GM19025 (cell line): ENCODE data around the gene HYI.
"Not testable (repeated sequence)": the region's sequence is repeated elsewhere in the genome, so short reads cannot be mapped to it uniquely, and the experiment has no call there.

Experiments used
- ATAC-seq: cut with Tn5 transposase; IDR thresholded peaks from one replicate; pipeline ENCODE4 v1.9.1; 2021; ENCODE audit warnings: mild to moderate bottlenecking, low read depth, moderate library complexity; ENCODE audit not compliant: unreplicated experiment

Gene HYI

DNA sequence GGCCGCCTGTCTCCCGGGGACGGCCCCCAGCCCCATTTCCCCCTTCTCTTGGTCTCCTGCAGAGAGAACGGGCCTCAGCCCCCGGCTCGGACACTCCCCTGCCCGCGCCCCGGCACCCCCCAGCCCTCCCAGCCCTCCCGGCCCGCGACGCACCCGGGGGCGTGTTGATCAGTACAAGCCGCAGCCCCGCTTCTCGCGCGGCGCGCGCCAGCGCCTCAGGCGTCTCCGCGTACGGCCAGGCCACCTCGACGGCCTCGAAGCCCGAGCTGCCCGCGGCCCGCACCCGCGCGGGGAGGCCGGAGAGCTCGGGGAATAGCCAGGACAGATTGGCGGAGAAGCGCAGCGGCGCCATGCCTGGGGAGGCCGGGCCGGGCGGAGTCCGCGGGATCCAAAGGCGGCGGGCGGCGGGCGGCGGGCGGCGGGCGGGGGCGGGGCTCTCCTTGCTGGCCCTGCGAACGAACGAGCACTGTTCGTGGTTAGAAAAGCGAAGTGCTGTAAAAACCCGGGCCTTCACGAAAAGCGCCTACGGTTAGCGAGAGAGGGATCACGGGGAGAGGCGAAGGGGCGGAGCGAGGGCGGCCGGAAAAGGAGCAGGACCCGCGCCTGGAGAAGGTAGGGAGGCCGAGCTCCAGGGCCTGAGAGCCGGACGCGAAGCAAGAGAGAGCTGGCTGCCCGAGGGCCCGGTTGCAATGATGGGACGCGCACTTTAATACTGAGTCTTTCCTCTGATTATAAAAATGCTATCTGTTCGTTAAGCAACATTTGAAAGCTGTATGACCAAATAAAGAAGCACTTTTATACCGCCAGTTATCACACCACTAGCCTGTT is at the start of gene HYI:
Gene HYI (minus strand): TSS at position 490 of the 828 bp plus-strand sequence. CDS start 138 bp downstream, at position 352.
- ATAC-seq = no peak

- not testable (repeated sequence) for ATAC-seq
Measured at GRCh38 chr1:43501806-43502205, 48.1 kb upstream of the HYI start.

DNA sequence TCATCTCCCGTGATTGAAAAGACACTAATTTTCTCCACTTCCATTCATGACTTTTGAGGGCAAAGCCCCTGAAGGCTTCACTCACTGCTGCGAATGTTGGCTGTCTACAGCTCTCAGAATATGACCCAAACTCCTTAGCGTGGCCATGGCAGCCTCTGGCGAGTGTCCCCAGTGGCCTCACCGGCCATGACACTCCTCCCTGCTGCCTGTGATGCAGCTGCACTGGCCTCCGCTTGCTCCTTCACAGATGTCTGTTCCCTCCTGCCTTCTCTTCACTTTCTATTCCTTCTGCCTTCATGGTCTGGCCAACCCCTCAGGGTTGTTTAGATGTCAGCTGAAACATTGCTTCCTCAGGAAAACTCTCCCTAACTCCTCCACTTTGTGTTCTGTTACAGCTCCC is 46.2 kb upstream of the HYI start:
- ATAC-seq = no peak

DNA sequence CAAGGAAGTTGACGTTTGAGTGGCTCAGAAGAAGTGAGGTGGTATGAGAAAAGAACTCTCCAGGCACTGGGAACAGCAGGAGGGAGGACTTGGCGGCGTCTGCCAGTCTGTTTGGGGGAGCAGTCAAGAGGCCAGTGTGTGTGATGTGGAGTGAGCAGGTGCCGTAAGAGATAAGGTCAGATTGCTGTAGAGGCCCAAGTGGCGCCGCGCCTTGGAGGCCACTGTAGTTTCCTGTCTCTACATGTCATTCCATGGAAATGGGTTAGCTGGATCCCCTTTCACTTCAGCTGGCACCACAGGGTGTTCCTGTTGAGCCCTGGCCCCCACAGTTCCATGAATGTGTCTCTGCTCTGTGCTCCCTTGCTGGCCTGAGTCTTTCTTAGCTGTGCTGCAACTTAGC is 41.5 kb upstream of the HYI start:
- ATAC-seq = no peak

DNA sequence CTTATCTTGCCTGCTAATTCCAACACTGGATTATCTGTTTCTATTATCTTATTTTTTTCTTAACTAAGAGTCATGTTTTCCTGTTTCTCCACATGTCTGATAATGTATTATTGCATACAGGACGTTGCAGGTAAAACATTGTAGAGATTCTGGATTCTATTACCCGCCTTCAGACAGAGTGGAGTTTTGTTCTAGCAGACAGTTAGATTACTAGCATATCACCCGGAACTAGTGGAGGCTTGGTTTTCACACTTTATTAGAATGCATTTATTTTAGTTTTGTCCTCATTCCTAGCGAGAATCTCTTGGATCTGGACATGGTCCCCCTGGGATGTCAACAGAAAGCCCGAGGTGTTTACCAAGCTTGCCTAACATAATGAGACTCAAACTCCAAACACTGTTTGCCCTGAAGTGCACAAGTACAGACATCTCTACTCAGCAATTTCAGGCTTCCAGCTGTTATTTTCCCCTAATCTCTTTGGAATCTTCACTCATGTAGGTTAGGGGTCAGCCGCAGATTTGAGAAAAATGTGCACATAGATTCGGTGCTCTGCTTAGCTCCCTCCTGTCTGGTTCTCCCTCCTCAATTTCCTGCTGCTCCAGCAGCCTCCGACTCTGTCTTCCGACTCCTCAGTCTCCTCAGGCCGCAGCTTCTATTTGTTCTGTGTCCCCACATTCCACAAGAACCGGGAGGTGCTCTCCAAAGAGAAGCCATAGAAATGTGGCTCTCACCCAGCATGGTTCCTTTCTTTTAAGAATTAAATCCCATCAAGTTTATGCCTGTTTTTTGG is 40.1 kb upstream of the HYI start:
- no peak for ATAC-seq

DNA sequence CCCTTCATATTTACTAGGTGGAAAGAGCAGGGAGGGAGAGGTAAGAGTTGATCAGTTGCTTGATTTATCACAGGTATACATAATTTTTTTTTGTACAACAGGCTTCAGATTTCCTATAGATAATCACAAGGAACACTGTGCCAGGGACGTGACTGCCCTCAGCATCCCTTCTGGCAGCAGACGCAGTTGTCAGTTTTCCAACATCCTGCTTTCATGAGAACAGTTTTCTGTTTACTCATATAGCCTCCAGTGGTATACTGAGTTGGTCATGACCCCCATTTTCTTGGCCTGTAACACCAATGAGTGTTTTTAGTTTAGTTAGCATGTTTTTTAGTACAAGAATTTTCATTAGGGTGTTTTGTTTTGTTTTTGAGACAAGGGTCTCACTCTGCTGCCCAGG is 39.1 kb upstream of the HYI start:
- ATAC-seq = no peak

- ATAC-seq = no peak
Measured at GRCh38 chr1:43491061-43491460, 37.3 kb upstream of the HYI start.

- no peak for ATAC-seq
Measured at GRCh38 chr1:43488165-43488564, 34.4 kb upstream of the HYI start.

DNA sequence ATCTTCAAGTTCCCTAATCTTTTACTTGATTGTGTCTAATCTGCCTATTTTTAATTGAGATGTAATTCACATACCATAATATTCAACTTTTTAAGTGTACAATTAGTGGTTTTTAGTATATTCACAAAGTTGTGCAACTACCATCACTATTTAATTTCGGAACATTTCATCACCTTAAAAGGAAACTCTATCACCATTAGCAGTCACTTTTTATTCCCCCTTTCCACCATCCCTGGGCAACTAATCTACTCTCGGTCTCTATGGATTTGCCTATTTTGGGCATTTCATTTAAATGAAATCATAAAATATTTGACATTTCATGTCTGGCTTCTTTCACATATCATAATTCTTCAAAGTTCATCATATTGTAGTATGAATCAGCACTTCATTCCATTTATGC is 30.6 kb upstream of the HYI start:
- ATAC-seq = no peak

- ATAC-seq = no peak
Measured at GRCh38 chr1:43482215-43482614, 28.5 kb upstream of the HYI start.

DNA sequence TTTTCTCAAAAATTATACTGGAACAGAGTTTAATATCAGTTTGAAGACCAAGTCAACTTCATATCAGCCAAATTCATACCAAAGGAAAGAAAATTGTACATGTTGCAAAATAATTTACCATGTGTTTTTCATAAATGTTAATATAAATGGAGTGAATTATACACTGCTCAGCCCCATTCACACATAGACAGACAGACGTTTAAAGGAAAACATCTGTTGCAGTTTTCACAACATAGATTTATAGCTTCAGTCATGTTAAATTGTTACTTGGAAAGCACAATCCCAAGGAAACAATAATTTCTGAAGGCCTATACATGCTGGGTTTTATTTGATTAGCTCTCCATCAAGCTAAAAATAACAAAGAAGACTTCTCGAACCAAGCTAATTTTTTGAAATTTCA is 27.8 kb upstream of the HYI start:
- no peak for ATAC-seq

DNA sequence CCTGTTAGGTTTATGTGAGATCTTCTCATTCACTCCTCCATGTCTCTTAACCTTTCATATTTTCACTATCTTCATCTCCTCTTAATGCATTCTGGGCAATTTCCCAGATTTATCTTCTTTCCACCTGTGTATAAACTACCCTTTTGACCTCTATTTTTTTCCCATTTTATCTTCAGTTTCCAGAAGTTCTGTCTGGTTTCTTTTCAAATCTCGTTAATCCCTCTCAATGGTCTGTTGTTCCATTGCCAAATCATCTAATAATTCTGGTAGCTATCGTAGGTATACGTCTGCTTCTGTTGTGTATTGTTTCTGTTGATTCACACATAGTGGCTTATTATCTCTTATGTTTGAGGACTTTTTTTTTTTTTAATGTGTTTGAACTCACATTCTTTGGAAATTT is 25.7 kb upstream of the HYI start:
- no peak for ATAC-seq

DNA sequence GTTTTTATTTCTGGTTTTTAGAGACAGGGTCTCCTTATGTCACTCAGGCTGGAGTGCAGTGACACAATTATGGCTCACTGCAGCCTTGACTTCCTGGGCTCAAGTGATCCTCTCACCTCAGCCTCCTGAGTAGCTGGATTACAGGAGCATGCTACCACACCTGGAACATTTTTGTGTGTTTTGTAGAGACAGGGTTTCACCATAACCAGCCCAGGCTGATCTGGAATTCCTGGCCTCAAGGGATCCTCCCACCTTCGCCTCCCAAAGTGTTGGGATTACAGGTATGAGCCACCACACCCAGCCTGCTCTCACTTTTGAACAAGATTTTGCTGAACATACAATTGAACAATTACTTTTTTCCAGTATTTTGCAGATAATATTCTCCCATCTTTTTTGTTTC is 24.0 kb upstream of the HYI start:
- no peak for ATAC-seq

DNA sequence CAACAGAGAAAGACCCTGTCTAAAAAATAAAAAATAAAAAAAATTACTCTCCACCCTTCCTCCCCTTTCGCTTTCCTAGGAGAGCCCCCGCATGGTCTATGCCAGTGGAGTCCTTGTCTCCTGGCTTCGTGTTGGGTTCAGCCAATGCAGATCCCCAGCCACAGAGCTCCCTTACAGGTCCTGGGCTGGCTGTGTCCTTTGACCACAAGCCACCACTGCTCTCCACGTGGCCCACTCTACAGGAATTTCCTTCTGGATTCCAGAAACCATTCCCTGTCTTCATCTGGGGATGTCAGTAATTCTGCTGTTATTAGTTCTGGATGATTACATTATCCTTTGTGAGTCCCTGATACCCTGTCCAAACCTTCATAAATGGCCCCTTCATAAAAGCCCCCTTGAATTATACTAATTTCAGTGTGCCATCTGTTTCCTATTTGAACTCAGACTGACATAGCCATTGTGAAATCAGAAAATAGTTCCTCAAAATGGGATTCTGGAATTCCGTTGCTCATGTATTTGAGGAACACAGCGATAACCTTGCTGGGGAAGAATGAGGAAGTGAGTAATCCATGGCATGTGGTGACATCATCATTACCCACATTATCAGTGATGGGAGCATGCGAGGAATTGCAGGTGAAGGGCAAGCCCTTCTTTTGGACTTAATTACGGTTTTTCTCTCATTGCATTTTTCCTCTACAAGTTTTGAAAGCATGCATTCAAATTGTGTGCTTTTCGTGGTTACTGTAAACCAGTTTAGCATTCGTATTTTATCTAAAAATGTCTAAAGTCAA is 22.1 kb upstream of the HYI start:
- ATAC-seq = not testable (repeated sequence)

- no peak for ATAC-seq
Measured at GRCh38 chr1:43473463-43473862, 19.7 kb upstream of the HYI start.

- not testable (repeated sequence) for ATAC-seq
Measured at GRCh38 chr1:43472463-43473151, 18.9 kb upstream of the HYI start.

DNA sequence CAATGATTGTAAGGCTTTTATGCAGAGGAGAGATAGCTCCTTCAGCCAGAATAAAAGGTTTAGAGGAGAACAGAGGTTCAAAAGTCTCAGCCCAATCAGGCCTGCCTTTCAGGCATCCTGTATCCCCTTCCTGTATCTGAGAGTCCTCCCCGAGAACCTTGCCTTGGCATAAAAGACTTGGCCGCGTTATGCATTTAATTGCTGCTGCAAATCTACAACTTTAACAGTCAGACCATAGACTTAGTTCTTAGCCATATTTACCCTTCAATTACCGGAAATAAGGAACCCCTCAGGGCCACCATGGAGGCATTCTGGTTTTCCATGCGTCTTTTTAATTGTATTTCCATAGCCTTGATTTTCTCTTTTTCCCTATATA is 18.3 kb upstream of the HYI start:
- ATAC-seq = no peak

- no peak for ATAC-seq
Measured at GRCh38 chr1:43469932-43470331, 16.2 kb upstream of the HYI start.

GRCh38 chr1:43468414-43468813 is 14.7 kb upstream of the HYI start:
- no peak for ATAC-seq

- ATAC-seq = no peak
Measured at GRCh38 chr1:43466403-43466802, 12.7 kb upstream of the HYI start.
